AG04449 (cell line): ENCODE data around the gene COG5.

ENCODE experiments used
- CTCF ChIA-PET: fragments of 350-600 bp; formaldehyde crosslinking; extraction: SDS; loops from one replicate; lab custom pipeline; 2021; ENCODE audit warnings: antibody characterized with exemption; lab: Yijun Ruan, JAX
- POLR2A ChIA-PET: fragments of 400-600, 350-600 bp; formaldehyde crosslinking; extraction: SDS; loops from one replicate; lab custom pipeline; 2020; ENCODE audit warnings: antibody characterized with exemption, inconsistent platforms; lab: Yijun Ruan, JAX
- DNase-seq: peaks from one replicate; pipeline ENCODE4 v3.0.0-alpha.2; 2010; ENCODE audit warnings: low read depth, low spot score
- H3K4me3 ChIP-seq: 2 replicates; pipeline ENCODE4 v1.5.1; 2011; ENCODE audit warnings: low read depth, mild to moderate bottlenecking, control low read depth, low read length
- TF ChIP-seq, protein P1 (sequence below): IDR thresholded peaks from one replicate; pipeline ENCODE4 v1.5.1; 2011; ENCODE audit warnings: mild to moderate bottlenecking, moderate library complexity, low read length, control low read depth, inconsistent platforms; ENCODE audit not compliant: insufficient read depth; ENCODE audit errors: missing control alignments

The COG5 gene

DNA sequence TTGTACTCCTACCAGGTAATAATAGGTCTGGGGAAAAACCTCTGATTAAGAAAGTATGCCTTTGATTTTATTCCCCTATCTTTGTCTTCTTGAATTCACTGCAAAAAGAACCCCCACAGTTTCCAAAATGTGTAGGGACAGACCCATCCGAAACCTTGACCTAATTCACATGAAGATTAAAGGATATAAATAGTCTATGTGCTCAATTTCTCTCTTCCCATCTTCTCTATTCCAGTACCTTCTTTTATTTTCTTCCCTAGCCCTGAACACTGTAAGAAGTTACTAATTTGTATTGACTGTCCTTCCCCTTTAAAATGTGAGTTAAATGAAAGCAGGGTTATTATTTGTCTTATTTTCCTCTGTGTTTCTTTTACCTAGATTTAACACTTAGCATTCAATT lies 259.7 kb downstream of the COG5 start:
- H3K4me3 ChIP-seq: no peak overlapping the region
- POLR2A ChIA-PET: no interaction called here
- DNase-seq: no peak
- CTCF ChIA-PET: no interaction called here
- TF ChIP-seq, protein P1, sequence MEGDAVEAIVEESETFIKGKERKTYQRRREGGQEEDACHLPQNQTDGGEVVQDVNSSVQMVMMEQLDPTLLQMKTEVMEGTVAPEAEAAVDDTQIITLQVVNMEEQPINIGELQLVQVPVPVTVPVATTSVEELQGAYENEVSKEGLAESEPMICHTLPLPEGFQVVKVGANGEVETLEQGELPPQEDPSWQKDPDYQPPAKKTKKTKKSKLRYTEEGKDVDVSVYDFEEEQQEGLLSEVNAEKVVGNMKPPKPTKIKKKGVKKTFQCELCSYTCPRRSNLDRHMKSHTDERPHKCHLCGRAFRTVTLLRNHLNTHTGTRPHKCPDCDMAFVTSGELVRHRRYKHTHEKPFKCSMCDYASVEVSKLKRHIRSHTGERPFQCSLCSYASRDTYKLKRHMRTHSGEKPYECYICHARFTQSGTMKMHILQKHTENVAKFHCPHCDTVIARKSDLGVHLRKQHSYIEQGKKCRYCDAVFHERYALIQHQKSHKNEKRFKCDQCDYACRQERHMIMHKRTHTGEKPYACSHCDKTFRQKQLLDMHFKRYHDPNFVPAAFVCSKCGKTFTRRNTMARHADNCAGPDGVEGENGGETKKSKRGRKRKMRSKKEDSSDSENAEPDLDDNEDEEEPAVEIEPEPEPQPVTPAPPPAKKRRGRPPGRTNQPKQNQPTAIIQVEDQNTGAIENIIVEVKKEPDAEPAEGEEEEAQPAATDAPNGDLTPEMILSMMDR: no peak

DNA sequence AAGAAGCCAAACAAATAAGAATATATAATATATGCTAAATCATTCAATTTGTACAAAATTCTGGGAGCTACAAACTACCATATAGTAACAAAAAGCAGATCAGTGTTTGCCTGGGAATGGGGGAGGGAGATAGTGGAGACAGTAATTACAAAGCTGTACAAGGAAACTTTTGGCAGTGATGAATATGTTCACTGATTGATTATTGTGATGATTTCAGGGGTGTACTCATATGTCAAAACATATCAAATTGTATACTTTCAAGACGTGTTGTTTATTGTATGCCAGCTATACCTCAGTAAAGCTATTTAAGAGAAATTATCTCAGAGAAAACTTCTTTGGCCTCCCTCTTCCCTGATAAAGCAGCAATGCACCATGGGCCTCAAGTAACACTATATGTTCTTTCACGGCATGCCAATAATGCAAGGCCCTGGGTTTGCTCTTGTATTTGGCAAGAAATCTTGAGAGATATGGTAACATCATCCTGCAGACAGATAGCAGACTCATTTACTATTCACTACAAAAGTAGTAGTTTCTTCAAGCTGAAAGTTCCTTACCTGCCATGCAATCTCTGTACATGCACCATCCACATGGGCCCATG lies 261.4 kb downstream of the COG5 start:
- DNase-seq: no peak
- POLR2A ChIA-PET: no interaction called here
- no peak overlapping the region for H3K4me3 ChIP-seq
- TF ChIP-seq, protein P1: no peak
- CTCF ChIA-PET: interaction anchor here (2.2 kb wide), 1 partner anchor 10 kb away, joined by 9 read pairs; no protein-coding TSS in a partner anchor

DNA sequence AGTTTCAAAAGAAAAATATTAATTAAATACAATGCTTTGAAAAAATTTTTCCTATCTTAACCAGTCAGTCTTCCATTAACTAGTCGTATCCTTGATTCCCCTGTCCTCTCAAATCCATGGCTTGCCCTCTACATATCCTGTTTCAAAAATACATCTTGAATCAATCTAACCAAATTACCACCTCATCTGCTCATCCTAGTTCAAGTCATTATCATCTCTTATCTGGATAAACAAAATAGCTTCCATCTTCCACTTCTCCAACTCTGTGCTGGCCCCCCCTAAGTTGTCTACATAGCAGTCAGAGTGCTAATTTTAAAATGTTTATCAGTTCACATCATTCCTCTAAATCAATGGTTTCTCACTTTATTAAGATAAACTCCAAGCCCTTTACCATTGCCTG lies 269.5 kb downstream of the COG5 start:
- no peak for DNase-seq
- ChIA-PET CTCF (no interaction called here), POLR2A (no interaction called here)
- H3K4me3 ChIP-seq: no peak overlapping the region
- TF ChIP-seq, protein P1: no peak

DNA sequence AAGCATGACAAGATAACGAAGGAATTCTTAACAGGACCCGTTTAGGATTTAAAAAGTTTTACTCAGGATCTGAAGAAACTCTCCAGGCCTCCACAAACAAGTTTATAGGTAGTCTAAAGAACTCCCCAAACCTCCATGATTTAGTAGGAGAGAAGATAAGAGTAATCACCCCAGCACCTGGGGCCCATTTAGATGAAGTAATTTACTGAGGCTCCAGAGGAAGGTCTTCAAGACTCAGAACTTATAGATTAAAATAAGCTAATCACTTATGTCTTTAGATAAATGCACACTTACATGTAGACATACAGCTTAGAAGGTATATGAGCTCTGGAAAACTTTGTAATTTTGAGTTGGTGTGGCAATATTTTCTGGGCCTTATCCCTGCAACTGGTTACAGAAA lies 271.1 kb downstream of the COG5 start:
- DNase-seq: no peak
- CTCF ChIA-PET: interaction anchor here (2.7 kb wide), 1 partner anchor 10 kb away, joined by 9 read pairs; no protein-coding TSS in a partner anchor
- TF ChIP-seq, protein P1: no peak
- H3K4me3 ChIP-seq: no peak overlapping the region
- POLR2A ChIA-PET: no interaction called here

DNA sequence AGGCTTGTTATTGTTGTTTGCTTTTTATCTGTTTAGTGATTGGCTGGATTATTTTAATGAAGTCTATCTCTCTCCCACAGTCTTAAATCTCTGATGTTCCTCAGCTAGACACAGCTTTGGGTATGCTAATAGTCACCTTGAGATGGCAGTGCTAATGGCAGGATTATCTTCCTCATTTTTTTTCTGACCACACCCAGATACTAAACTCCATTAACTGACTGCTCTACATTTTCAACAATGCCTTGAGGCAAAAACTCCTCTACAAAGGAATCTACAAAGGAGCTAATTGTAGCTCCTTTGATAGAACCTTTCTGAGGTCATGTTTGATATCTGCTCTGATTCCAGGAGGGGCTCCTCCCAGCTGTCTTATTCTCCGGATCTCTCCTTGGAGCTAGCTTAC lies 272.3 kb downstream of the COG5 start:
- POLR2A ChIA-PET: no interaction called here
- DNase-seq: no peak
- no peak overlapping the region for H3K4me3 ChIP-seq
- TF ChIP-seq, protein P1: no peak
- CTCF ChIA-PET: interaction anchor here (2.7 kb wide), 1 partner anchor 11 kb away, joined by 9 read pairs; no protein-coding TSS in a partner anchor

DNA sequence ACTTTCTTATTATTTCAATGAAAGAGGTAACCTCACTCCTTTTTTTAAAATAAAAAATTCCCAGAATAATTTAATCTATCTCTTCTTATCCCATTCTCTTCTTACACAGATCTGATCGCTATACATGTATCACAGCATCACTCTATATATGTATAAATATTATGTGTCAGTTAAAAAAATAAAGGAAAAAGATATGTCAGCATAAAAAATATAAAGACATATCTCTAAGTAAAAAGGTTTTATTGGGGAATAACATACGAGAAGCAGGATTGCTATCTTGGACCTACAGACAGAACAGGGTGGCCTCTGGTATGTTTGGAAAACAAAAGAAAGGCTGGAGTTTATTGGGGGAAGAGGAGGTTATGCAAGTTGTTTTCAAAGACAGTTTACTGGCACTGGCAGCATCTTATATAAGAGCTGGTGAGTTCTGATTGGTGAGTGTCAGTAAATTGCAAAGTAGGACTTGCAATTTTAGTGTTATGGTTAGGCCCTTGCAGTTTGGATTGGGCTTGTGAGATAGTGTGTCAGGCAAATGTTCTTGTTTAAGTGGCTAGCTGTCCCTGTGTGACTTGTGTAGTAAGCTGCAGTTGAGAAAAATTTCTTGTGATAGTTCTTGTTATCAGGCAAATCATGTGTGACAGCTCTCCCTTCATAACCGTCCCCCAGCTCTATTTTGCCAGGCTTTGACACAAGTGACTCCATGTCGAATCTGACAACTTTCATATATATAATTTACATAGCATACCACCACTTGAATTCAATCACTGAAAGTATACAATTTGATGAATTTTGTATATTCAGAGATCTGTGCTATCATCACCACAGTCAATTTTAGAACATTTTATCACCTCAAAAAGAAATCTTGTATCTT lies 276.7 kb downstream of the COG5 start:
- no peak overlapping the region for H3K4me3 ChIP-seq
- DNase-seq: no peak
- ChIA-PET POLR2A (no interaction called here), CTCF (no interaction called here)
- TF ChIP-seq, protein P1: no peak
